Left colon (tissue), 2 donors: ENCODE results near the gene CLTA. TPM values are rescaled to one million over a fixed set of nuclear protein-coding genes. Genes with fewer than 3 reads are reported as not detected.
A peak's percentile ranks its signal among the peaks of the same experiment; 100 is the strongest.
"Not testable (repeated sequence)": the region's sequence is repeated elsewhere in the genome, so short reads cannot be mapped to it uniquely, and the experiment has no call there.

Experiments
- ATAC-seq: fragments of 200-7000 bp; cut with Tn5 transposase; one replicate; pipeline ENCODE4 v1.9.1; 2020; ENCODE audit warnings: mild to moderate bottlenecking, moderate library complexity
- DNase-seq, 2 donors: peaks; one replicate each; pipeline ENCODE4 v3.0.0-alpha.2; 2020
- intact Hi-C, 2 donors: fragments of 100-400 bp; cut with DNase I in 1 of 2; cut with micrococcal nuclease in 1 of 2; formaldehyde crosslinking; loops; one replicate each; pipeline versions ENCODE4 v1.11.2 to v1.14.0; 2022; cut with DNase I, micrococcal nuclease
- total RNA-seq, 2 donors: library from RNA; stranded (reverse); fragmentation: NEBNext Ultra II Directional; extraction: Animal tissue kit (Norgen Biotek cat#: 25700); gene quantifications; one replicate each; pipeline ENCODE4 v1.2.1, GENCODE V29; 2021
- donor health status: DM: no; HTN: no; CAD: no.
- donor health status: DM: yes; HTN: yes; CAD: no.

The CLTA gene
- total RNA-seq, 2 donors from 2014 or later, result 200 to 205 TPM

- ATAC-seq (no peak), DNase-seq (no peak)
- intact Hi-C loops, result no loop called here
Observed at GRCh38 chr9:36213989-36214388, 23.3 kb downstream of the CLTA start.

GRCh38 chr9:36214571-36214970 lies 23.9 kb downstream of the CLTA start:
- ATAC-seq, result no peak
- intact Hi-C loops, result no loop called here
- DNase-seq, result no peak

GRCh38 chr9:36217256-36217968 lies 26.7 kb downstream of the CLTA start:
- DNase-seq (no peak), ATAC-seq (no peak)
- intact Hi-C loops, result no loop called here

GRCh38 chr9:36218011-36218410 lies 27.3 kb downstream of the CLTA start:
- intact Hi-C loops, result no loop called here
- no peak for ATAC-seq

GRCh38 chr9:36218411-36218901 lies 27.7 kb downstream of the CLTA start:
- ATAC-seq (no peak), DNase-seq (no peak)
- intact Hi-C loops, result no loop called here

More at GRCh38 chr9:36218011-36218410, 27.3 kb downstream of the CLTA start:
- DNase-seq, result no peak

- intact Hi-C loops, result no loop called here
- ATAC-seq (no peak), DNase-seq (no peak)
Observed at GRCh38 chr9:36221667-36222066, 30.9 kb downstream of the CLTA start.

- intact Hi-C loops, result no loop called here
- no peak for DNase-seq
- peak; percentile 13 for ATAC-seq
Observed at GRCh38 chr9:36222449-36222848, 31.7 kb downstream of the CLTA start.

- DNase-seq (no peak), ATAC-seq (no peak)
- intact Hi-C loops, result no loop called here
Observed at GRCh38 chr9:36237230-36237629, 46.5 kb downstream of the CLTA start.

GRCh38 chr9:36239205-36239604 lies 48.5 kb downstream of the CLTA start:
- ATAC-seq, DNase-seq, intact Hi-C loops: not testable (repeated sequence)

- intact Hi-C loops, ATAC-seq, DNase-seq: not testable (repeated sequence)
Observed at GRCh38 chr9:36239675-36240074, 49.0 kb downstream of the CLTA start.

GRCh38 chr9:36245906-36246305 lies 55.2 kb downstream of the CLTA start:
- DNase-seq, result no peak
- ATAC-seq, result no peak
- intact Hi-C loops, result no loop called here

- no peak for DNase-seq
- intact Hi-C loops, result no loop called here
- ATAC-seq, result no peak
Observed at GRCh38 chr9:36247356-36247755, 56.6 kb downstream of the CLTA start.

- ATAC-seq, result peak; percentile 82
Observed at GRCh38 chr9:36248061-36248460, 57.3 kb downstream of the CLTA start.

GRCh38 chr9:36249189-36249588 lies 58.5 kb downstream of the CLTA start:
- no peak for ATAC-seq
- intact Hi-C loops, result no loop called here
- no peak for DNase-seq

More at GRCh38 chr9:36248061-36248460, 57.3 kb downstream of the CLTA start:
- DNase-seq, intact Hi-C loops: not testable (repeated sequence)

- intact Hi-C loops, result no loop called here
Observed at GRCh38 chr9:36250079-36250478, 59.4 kb downstream of the CLTA start.

GRCh38 chr9:36251428-36251827 lies 60.7 kb downstream of the CLTA start:
- DNase-seq, result no peak
- ATAC-seq, result no peak
- intact Hi-C loops, result no loop called here

More at GRCh38 chr9:36250079-36250478, 59.4 kb downstream of the CLTA start:
- peak; percentile 20 for ATAC-seq
- DNase-seq, result no peak

- ATAC-seq (peak; percentile 90), DNase-seq (peak; percentile 98)
- intact Hi-C loops, result no loop called here
Observed at GRCh38 chr9:36258208-36258995, 67.7 kb downstream of the CLTA start, which contains the start of gene GNE. Gene GNE, minus strand, starts transcription at chr9:36258448. Its CDS starts 9,093 bp downstream, at chr9:36249355.

- no peak for ATAC-seq
- DNase-seq, result peak in 1 of 2 donors; percentile 35
- intact Hi-C loops, result no loop called here
Observed at GRCh38 chr9:36258996-36259533, 68.3 kb downstream of the CLTA start.
